Measurements from ENCODE around the gene GJA3.
"Not testable (repeated sequence)": the region's sequence is repeated elsewhere in the genome, so short reads cannot be mapped to it uniquely, and the experiment has no call there.

The GJA3 gene

GRCh38 chr13:20161275-20161950 is 561 bp upstream of the GJA3 start:
- TF ChIP-seq CTCF (IDR thresholded peaks at IDR 0.05; ENCODE audit: low read depth, low read length, missing control alignments): no peak
- H3K4me3 ChIP-seq (replicated peaks; ENCODE audit: low read depth, low read length): peak overlapping the region; percentile 37
- DNase-seq (ENCODE audit: extremely low read depth, low read depth): no peak

DNA sequence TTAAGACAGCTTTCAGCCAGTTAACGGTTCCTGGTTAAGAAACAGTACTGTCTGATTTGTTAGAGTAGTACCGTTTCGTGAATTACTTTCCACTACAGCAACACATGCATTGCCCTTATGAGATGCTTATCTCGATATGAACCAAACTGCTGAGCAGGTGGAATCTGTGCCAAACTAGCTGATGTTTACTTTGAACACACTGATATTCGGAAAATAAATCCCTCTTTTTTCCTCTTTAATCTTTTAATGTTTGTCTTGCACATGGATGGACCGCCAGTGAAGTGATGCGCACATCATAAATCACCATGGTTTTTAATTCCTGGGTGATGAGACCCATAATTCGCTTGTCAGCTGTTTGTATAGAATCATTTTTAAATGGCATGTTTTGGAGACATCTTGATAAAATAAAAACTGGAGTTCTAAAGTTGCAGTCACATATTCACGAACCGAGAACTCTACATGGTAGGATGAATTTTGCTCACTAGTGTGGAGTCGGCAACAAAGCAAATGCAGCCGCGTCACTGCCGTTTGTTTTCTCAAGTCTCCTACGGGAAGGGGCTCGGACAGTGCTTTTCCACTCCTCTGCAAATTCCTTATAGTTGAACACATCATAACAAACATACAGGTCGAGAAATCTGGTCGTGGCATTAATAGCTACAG is 1.1 kb downstream of the GJA3 start:
- no peak for TF ChIP-seq CTCF (IDR thresholded peaks at IDR 0.05; ENCODE audit: low read depth, low read length, missing control alignments)
- no peak overlapping the region; the same call in 1 of the 2 replicates for H3K4me3 ChIP-seq (replicated peaks; ENCODE audit: low read depth, low read length)
- DNase-seq (ENCODE audit: extremely low read depth, low read depth): no peak

DNA sequence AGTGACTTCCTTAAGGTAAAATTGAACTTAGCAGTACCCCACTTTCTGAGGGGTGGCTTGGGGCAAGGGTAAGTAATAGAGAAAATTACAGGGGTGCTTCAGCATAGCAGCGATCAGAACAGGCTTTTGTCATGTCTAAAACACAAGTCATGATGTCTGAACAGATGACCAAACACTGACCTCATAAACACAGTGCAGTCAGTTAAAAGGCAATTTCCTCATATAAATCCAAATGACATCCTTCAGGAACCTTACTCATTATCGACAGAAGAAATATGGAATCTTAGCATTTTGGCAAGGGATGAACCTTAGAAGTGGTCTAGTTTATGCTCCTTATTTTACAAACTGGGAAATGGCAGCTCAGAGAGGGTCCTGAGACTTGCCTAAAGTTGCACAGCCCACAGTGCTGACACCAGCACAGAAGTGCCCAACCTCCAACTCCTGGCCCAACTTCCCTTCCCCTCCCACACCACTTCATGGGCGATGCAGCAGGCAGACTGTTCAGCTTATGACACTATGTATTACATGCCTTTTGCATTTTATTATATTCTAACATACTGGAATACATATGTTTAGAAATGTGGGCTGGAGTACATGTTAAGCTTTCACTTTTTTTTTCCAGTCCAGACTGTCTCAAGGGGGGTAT is 3.6 kb downstream of the GJA3 start:
- H3K4me3 ChIP-seq (replicated peaks; ENCODE audit: low read depth, low read length): no peak overlapping the region
- TF ChIP-seq CTCF (IDR thresholded peaks at IDR 0.05; ENCODE audit: low read depth, low read length, missing control alignments): no peak
- DNase-seq (ENCODE audit: extremely low read depth, low read depth): no peak

- DNase-seq (ENCODE audit: extremely low read depth, low read depth): no peak
- no peak overlapping the region for H3K4me3 ChIP-seq (replicated peaks; ENCODE audit: low read depth, low read length)
- TF ChIP-seq CTCF (IDR thresholded peaks at IDR 0.05; ENCODE audit: low read depth, low read length, missing control alignments): no peak
Measured at GRCh38 chr13:20156702-20157101, 4.2 kb downstream of the GJA3 start.

DNA sequence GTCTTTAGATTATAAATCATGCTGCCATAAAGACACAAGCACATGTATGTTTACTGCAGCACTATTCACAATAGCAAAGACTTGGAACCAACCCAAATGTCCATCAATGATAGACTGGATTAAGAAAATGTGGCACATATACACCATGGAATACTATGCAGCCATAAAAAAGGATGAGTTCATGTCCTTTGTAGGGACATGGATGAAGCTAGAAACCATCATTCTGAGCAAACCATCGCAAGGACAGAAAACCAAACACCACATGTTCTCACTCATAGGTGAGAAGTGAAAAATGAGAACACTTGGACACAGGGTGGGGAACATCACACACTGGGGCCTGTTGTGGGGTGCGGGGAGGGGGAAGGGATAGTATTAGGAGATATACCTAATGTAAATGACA is 7.6 kb downstream of the GJA3 start:
- not testable (repeated sequence) for DNase-seq (ENCODE audit: extremely low read depth, low read depth); H3K4me3 ChIP-seq (replicated peaks; ENCODE audit: low read depth, low read length)

DNA sequence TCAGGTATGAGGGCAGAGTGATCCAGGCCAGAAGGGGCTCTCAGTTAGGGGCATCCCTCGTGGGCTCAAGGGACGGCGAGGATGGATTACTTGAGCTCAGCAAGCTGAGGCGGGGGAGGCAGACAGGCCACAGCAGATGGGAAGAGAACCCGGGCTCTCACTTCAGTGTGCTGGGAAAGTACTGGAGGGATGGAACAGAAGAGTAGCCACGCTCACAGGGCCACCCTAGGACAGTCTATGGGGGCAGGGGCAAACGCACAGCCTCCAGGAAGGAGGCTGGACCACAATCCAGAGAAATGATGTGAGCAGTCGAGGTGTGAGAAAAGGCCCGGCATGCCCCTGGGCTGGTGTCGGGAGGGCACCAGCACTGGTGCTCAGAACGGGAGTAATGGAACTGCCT is 9.2 kb downstream of the GJA3 start:
- no peak overlapping the region for H3K4me3 ChIP-seq (replicated peaks; ENCODE audit: low read depth, low read length)
- no peak for DNase-seq (ENCODE audit: extremely low read depth, low read depth)
- TF ChIP-seq CTCF (IDR thresholded peaks at IDR 0.05; ENCODE audit: low read depth, low read length, missing control alignments): no peak

DNA sequence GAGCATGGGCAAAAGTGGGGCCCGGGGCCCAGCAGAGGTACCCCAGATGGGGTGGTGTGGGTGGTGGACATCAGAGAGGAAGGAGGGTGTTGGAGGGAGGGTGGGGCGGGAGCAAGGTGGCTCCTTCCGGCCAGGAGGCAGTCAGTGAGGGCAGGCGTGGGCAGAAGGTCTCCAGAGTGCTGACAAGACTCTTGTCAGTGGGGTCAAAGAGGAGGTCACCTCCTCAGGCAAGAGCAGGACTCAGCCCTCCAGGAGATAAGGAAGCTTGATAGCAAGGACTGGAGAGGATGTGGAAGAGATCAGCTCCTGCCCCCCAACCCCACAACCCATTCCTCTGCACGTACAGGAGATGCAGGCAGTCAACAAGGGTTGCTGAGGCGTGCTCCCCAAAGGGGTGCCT is 9.8 kb downstream of the GJA3 start:
- TF ChIP-seq CTCF (IDR thresholded peaks at IDR 0.05; ENCODE audit: low read depth, low read length, missing control alignments): no peak
- DNase-seq (ENCODE audit: extremely low read depth, low read depth): no peak
- H3K4me3 ChIP-seq (replicated peaks; ENCODE audit: low read depth, low read length): no peak overlapping the region

Data from HFF-Myc (cell line).